ENCODE measurements around the gene TNFRSF4.

DNA sequence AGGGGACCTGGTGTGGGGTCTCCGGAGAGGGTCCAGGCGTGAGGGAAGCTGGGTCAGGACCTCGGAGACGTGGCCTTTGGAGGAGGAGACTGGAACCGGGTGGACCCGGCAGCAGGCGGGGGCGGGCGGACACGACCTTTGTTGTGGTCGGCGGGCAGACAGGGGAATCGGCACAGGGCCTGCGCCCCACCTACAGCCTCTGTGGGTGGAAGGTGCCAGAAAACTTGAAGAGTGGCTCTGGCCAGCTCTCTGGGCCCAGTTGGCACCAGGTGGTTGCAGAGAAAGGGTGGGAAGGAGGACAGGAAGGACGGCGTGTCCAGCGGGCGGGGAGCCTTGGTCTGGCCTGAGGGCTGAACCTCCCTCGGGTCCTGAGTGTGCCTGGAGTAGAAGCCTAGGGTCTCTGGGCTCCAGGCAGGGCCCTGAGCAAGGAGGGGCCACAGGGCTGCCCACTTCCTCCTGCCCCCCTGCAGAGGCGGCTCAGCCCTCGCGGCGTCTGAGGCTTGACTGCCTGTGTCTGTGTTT, 48.0 kb downstream of the TNFRSF4 start:
- TF ChIP-seq, protein P1, sequence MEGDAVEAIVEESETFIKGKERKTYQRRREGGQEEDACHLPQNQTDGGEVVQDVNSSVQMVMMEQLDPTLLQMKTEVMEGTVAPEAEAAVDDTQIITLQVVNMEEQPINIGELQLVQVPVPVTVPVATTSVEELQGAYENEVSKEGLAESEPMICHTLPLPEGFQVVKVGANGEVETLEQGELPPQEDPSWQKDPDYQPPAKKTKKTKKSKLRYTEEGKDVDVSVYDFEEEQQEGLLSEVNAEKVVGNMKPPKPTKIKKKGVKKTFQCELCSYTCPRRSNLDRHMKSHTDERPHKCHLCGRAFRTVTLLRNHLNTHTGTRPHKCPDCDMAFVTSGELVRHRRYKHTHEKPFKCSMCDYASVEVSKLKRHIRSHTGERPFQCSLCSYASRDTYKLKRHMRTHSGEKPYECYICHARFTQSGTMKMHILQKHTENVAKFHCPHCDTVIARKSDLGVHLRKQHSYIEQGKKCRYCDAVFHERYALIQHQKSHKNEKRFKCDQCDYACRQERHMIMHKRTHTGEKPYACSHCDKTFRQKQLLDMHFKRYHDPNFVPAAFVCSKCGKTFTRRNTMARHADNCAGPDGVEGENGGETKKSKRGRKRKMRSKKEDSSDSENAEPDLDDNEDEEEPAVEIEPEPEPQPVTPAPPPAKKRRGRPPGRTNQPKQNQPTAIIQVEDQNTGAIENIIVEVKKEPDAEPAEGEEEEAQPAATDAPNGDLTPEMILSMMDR (conservative IDR thresholded peaks at IDR 0.05; ENCODE audit: low read length): no peak
- TF ChIP-seq EZH2phosphoT487 (IDR thresholded peaks at IDR 0.05; ENCODE audit: borderline replicate concordance, low read depth, low read length): no peak

All from OCI-LY7 (cell line).